PFSK-1 (cell line): ENCODE measurements around the gene MANSC1.

Experiments used
- FOXP2 ChIP-seq: optimal IDR thresholded peaks from 2 replicates; pipeline ENCODE3; 2011; ENCODE audit warnings: borderline replicate concordance, control low read depth, inconsistent platforms; ENCODE audit not compliant: insufficient read depth; ENCODE audit errors: extremely low read length, extremely low read depth
- POLR2AphosphoS5 ChIP-seq: IDR thresholded peaks from 2 replicates; pipeline ENCODE4 v1.6.1; 2012; ENCODE audit warnings: low read depth, mild to moderate bottlenecking, control low read depth, low read length, moderate library complexity
- SIN3A ChIP-seq: IDR thresholded peaks from 2 replicates; pipeline ENCODE4 v1.6.1; 2012; ENCODE audit warnings: mild to moderate bottlenecking, low read length, moderate library complexity, borderline replicate concordance; ENCODE audit not compliant: insufficient read depth
- TAF1 ChIP-seq: IDR thresholded peaks from 2 replicates; pipeline ENCODE4 v1.6.1; 2012; ENCODE audit warnings: low read length, control low read depth, borderline replicate concordance; ENCODE audit not compliant: insufficient read depth
- TF ChIP-seq, protein P1 (sequence below), 2 experiments: IDR thresholded peaks; 2 replicates each; pipeline versions ENCODE4 v1.6.1 to v1.8.0; 2011 to 2012; ENCODE audit warnings: low read depth in 2 of 2, low read length in 2 of 2, control low read depth in 1 of 2, inconsistent platforms in 1 of 2, mild to moderate bottlenecking in 1 of 2, moderate library complexity in 1 of 2; ENCODE audit not compliant: insufficient read depth in 1 of 2

DNA sequence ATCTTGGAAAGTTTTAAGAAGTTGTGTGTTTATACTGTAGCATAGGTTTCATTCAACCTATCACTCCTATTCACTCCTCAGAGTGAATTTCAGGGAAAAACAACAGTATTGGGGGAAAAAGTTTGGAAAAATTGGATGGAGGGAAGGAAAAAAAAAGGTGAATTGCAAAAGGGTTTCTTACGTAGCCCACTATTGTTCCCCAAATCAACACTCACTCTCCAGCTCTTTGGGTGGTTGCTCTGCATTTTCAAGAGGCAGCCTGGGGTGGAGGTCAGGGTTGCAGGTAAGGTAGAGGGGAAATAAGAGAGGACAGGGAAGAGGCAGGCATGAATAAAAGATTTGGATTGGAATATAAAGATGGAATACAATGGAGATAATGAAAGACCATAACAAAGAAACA, 49.1 kb upstream of the MANSC1 start:
- TF ChIP-seq TAF1 (no peak), POLR2AphosphoS5 (no peak), FOXP2 (no peak), SIN3A (no peak)
- TF ChIP-seq, protein P1, sequence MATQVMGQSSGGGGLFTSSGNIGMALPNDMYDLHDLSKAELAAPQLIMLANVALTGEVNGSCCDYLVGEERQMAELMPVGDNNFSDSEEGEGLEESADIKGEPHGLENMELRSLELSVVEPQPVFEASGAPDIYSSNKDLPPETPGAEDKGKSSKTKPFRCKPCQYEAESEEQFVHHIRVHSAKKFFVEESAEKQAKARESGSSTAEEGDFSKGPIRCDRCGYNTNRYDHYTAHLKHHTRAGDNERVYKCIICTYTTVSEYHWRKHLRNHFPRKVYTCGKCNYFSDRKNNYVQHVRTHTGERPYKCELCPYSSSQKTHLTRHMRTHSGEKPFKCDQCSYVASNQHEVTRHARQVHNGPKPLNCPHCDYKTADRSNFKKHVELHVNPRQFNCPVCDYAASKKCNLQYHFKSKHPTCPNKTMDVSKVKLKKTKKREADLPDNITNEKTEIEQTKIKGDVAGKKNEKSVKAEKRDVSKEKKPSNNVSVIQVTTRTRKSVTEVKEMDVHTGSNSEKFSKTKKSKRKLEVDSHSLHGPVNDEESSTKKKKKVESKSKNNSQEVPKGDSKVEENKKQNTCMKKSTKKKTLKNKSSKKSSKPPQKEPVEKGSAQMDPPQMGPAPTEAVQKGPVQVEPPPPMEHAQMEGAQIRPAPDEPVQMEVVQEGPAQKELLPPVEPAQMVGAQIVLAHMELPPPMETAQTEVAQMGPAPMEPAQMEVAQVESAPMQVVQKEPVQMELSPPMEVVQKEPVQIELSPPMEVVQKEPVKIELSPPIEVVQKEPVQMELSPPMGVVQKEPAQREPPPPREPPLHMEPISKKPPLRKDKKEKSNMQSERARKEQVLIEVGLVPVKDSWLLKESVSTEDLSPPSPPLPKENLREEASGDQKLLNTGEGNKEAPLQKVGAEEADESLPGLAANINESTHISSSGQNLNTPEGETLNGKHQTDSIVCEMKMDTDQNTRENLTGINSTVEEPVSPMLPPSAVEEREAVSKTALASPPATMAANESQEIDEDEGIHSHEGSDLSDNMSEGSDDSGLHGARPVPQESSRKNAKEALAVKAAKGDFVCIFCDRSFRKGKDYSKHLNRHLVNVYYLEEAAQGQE (IDR thresholded peaks at IDR 0.05; ENCODE audit: insufficient read depth in 1 of 2, low read depth in 2 of 2, low read length in 2 of 2): no peak
